HG02938 (cell line): Measurements from ENCODE around the gene PRPH.

Experiments
- ATAC-seq: cut with Tn5 transposase; IDR thresholded peaks from one replicate; pipeline ENCODE4 v1.9.1; 2021; ENCODE audit warnings: mild to moderate bottlenecking, moderate library complexity; ENCODE audit not compliant: unreplicated experiment

Gene PRPH

GRCh38 chr12:49345051-49345824, 50.3 kb downstream of the PRPH start:
- ATAC-seq = no peak

DNA sequence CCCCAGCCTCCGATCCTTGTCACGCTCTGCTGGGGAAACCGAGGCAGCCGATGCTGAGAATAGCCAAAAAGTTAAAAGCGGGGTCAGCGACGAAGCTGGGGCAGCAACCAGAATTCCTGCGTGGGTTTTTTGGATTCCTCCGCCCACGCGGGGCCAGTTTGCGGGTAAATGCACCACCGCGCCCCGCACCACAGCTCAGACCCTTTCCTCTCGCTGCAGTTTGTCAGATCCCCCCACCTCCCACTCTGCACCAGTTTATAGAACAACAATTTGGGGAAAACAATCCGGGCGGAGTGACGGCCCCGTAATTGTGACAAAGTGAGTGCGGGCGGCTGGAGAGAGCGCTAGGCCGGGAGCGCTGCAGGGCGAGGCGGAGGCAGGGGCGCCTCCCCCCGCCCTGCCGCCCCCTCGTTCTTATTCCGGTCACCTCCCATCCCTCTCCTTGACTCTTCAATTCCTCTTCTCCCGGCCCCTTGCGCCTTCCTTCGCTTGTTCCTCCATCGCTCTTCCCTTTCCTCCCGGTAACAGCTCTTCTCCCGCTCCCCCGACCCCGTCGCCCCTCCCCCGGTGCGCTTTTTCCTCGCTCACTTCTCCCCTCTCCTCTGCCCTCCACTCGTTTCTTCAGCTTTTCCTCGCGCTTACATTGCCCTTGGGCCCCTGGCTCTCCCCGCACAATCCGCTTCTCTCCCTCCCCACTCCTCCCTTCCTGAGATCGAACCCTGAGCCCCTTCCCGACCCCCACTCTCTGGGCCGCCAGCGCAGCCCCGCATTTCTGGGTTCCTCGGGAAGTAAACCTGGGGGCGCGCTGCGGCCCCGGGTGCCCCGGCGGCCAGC, 51.1 kb downstream of the PRPH start:
- no peak for ATAC-seq

- ATAC-seq = no peak
Measured at GRCh38 chr12:49346659-49347310, 51.8 kb downstream of the PRPH start, which contains the start of gene DNAJC22. DNAJC22 (plus strand) TSS chr12:49346888; CDS start chr12:49348873, 1,985 bp downstream.

DNA sequence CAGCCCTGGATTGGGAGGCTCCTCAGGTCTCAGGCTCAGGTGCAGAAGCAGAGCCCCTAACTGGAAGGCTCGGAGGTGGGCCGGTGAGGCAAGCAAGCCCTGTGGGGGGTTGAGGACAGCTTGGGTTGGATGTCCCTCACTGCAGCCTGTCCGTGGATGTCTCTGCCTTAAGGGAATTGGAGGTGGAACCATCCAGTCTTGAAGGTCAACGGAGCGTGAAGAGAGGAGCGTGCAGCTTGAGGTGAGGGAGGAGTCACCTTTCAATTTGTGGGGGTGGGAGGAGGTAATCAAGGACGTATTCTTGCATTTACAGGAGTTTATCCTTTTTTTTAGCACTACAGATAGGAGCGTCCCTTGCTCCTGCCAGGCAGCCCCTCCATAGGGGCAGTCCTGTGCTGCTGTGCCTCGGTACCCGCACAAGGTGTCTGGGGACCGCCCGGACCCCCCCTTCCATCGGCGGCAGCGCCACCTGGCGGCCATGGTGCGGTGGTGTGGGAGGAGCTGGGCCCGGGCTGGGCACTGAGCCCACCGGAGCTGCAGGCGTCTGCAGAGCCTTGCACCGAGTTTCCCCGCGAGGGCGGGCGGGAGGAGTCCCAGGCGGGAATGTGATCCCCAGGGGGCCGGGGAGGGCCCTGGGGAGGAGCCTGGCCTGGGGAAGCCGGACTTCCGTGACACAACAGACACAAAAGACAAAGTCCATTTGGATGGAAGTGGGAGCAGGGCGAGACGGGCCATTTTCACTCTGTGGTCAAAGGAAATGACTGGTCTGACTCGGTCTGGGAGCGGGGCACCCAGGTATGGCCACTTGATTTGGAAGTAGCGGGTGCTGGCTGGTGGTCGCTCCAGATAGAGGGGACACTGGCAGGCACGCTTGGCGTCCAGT, 52.6 kb downstream of the PRPH start:
- ATAC-seq = no peak
